ENCODE measurements around the gene DLGAP1.

The DLGAP1 gene

GRCh38 chr18:4181882-4182568 lies 273.1 kb downstream of the DLGAP1 start:
- Histone ChIP-seq H3K27ac (no peak overlapping the region), H3K27me3 (no peaks in the 10 kb centered on the region), H3K4me1 (ENCODE audit: control insufficient read depth in 1 of 2, insufficient read depth in 1 of 2, low read depth in 1 of 2, low read length in 1 of 2) (no peaks in the 10 kb centered on the region), H3K36me3 (no peaks in the 10 kb centered on the region), H3K9me3 (no peaks in the 10 kb centered on the region), H3K4me3 (ENCODE audit: low read depth in 1 of 2, low read length in 1 of 2) (no peak overlapping the region)
- no peak for TF ChIP-seq CTCF (IDR thresholded peaks at IDR 0.05)

GRCh38 chr18:4181086-4181485 lies 274.0 kb downstream of the DLGAP1 start:
- no peak overlapping the region for H3K4me3 ChIP-seq (ENCODE audit: low read depth in 1 of 2, low read length in 1 of 2)
- no peak for TF ChIP-seq CTCF (IDR thresholded peaks at IDR 0.05)

DNA sequence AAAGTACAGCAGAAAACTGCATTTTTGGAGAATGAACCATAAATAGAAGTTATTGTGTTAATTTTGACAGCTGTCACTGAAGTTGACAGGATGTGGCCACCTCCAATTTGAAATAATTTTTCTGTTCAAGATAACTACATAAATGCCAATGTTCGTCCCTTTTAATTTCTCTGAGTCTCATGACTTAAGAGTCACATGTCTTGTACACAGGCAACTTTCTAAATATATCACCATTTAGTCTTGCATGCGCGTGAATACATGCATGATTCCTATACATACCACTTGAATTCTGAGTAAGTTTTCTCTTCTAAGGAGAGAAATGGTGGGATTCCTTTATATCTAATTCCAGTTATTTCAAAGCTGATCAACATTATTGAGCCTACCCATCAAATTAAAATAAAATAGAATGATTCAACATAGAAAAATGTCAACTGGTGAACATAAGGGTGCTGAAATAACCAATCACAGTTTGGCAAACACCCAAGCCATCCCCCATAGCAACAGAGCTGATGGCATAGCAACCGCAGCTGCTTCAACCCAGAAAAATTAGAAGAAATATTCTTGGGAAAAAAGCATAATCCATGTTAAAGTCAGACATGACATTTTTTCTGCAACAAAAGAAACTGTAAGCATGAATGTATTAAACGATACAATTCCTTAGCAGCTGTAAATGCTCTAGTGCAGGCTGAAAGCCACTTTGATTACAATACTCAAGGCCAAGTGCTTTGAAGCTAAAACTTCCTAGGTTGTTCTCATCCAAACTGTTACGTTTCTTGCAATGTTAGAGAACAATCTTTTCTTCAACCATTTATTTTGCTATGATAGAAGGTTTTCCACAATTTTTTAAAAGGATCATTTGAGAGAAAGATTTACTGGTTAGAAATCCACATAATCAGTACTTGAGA lies 282.7 kb downstream of the DLGAP1 start:
- no peak for TF ChIP-seq CTCF (IDR thresholded peaks at IDR 0.05)
- H3K9me3 ChIP-seq, result no peaks in the 10 kb centered on the region
- no peak overlapping the region for H3K27ac ChIP-seq
- no peak overlapping the region for H3K4me3 ChIP-seq (ENCODE audit: low read depth in 1 of 2, low read length in 1 of 2)
- no peaks in the 10 kb centered on the region for H3K36me3 ChIP-seq
- H3K4me1 ChIP-seq (ENCODE audit: control insufficient read depth in 1 of 2, insufficient read depth in 1 of 2, low read depth in 1 of 2, low read length in 1 of 2), result no peaks in the 10 kb centered on the region
- H3K27me3 ChIP-seq, result no peaks in the 10 kb centered on the region

More at GRCh38 chr18:4181086-4181485, 274.0 kb downstream of the DLGAP1 start:
- no peaks in the 10 kb centered on the region for H3K4me1 ChIP-seq (ENCODE audit: control insufficient read depth in 1 of 2, insufficient read depth in 1 of 2, low read depth in 1 of 2, low read length in 1 of 2)
- no peak overlapping the region for H3K27ac ChIP-seq
- H3K9me3 ChIP-seq, result no peaks in the 10 kb centered on the region
- no peaks in the 10 kb centered on the region for H3K27me3 ChIP-seq
- H3K36me3 ChIP-seq, result no peaks in the 10 kb centered on the region

- no peaks in the 10 kb centered on the region for H3K27me3 ChIP-seq
- H3K27ac ChIP-seq, result no peak overlapping the region
- H3K9me3 ChIP-seq, result no peaks in the 10 kb centered on the region
- no peak for TF ChIP-seq CTCF (IDR thresholded peaks at IDR 0.05)
- no peak overlapping the region for H3K4me3 ChIP-seq (ENCODE audit: low read depth in 1 of 2, low read length in 1 of 2)
- no peaks in the 10 kb centered on the region for H3K4me1 ChIP-seq (ENCODE audit: control insufficient read depth in 1 of 2, insufficient read depth in 1 of 2, low read depth in 1 of 2, low read length in 1 of 2)
- no peaks in the 10 kb centered on the region for H3K36me3 ChIP-seq
Observed at GRCh38 chr18:4157352-4157751, 297.8 kb downstream of the DLGAP1 start.

DNA sequence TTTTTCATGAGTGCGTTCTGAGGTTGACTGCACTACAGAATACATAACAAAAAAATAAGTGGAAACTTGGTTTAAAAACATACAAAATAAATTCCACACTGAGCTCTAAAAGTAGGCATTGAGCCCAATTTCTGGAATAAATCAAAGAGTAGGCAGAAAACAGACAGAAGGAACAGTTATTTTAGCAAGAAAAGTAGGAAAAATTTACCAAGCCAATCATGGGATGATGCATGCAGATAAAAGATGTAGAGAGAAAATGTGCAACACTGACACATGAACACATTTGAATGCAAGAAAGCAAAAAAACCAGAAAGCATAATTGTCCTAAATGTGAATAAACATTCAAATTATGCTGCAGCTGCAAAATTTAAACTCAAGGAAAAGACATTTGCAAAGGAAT lies 308.3 kb downstream of the DLGAP1 start:
- H3K27ac ChIP-seq, result no peak overlapping the region
- no peak for TF ChIP-seq CTCF (IDR thresholded peaks at IDR 0.05)
- no peaks in the 10 kb centered on the region for H3K36me3 ChIP-seq
- H3K4me3 ChIP-seq (ENCODE audit: low read depth in 1 of 2, low read length in 1 of 2), result no peak overlapping the region
- H3K27me3 ChIP-seq, result no peaks in the 10 kb centered on the region
- no peaks in the 10 kb centered on the region for H3K9me3 ChIP-seq
- no peaks in the 10 kb centered on the region for H3K4me1 ChIP-seq (ENCODE audit: control insufficient read depth in 1 of 2, insufficient read depth in 1 of 2, low read depth in 1 of 2, low read length in 1 of 2)

All from neutrophil (primary cell).